HEK293 (cell line): ENCODE data around the gene OR2V1.
A peak's percentile ranks its signal among the peaks of the same experiment; 100 is the strongest.

Source experiments
- ATF2 ChIP-seq: fragments of 450-650 bp; formaldehyde crosslinking; IDR thresholded peaks from 2 replicates; pipeline ENCODE4 v1.5.1; 2016; ENCODE audit warnings: missing biosample characterization, missing genetic modification characterization, low read depth
- GFI1B ChIP-seq: fragments of 450-650 bp; formaldehyde crosslinking; IDR thresholded peaks from 2 replicates; pipeline ENCODE4 v1.5.1; 2016; ENCODE audit warnings: missing biosample characterization, missing genetic modification characterization
- IKZF3 ChIP-seq: fragments of 450-650 bp; IDR thresholded peaks from 2 replicates; pipeline ENCODE4 v1.5.0; 2018; ENCODE audit warnings: missing biosample characterization, mild to moderate bottlenecking, missing genetic modification characterization, moderate library complexity
- OSR2 ChIP-seq: fragments of 450-650 bp; formaldehyde crosslinking; IDR thresholded peaks from 2 replicates; pipeline ENCODE4 v1.5.1; 2016; ENCODE audit warnings: missing biosample characterization, missing genetic modification characterization
- OVOL3 ChIP-seq: fragments of 450-650 bp; formaldehyde crosslinking; IDR thresholded peaks from 2 replicates; pipeline ENCODE4 v1.5.1; 2016; ENCODE audit warnings: missing biosample characterization, missing genetic modification characterization
- SALL2 ChIP-seq: fragments of 450-650 bp; formaldehyde crosslinking; IDR thresholded peaks from 2 replicates; pipeline ENCODE4 v1.5.0; 2017; ENCODE audit warnings: missing biosample characterization, mild to moderate bottlenecking, missing genetic modification characterization, borderline replicate concordance
- TCF7L2 ChIP-seq: IDR thresholded peaks from 2 replicates; pipeline ENCODE4 v1.6.1; 2011; ENCODE audit warnings: low read depth, mild to moderate bottlenecking, inconsistent platforms, low read length, moderate library complexity, borderline replicate concordance
- ZNF121 ChIP-seq: fragments of 450-650 bp; formaldehyde crosslinking; IDR thresholded peaks from 2 replicates; pipeline ENCODE4 v1.5.1; 2016; ENCODE audit warnings: missing biosample characterization, missing genetic modification characterization
- ZNF157 ChIP-seq: fragments of 450-650 bp; formaldehyde crosslinking; IDR thresholded peaks from 2 replicates; pipeline ENCODE4 v1.5.1; 2016; ENCODE audit warnings: missing biosample characterization, missing genetic modification characterization
- ZNF19 ChIP-seq: fragments of 450-650 bp; formaldehyde crosslinking; IDR thresholded peaks from 2 replicates; pipeline ENCODE4; 2016; ENCODE audit warnings: missing biosample characterization, missing genetic modification characterization, low read depth
- ZNF280C ChIP-seq: fragments of 450-650 bp; formaldehyde crosslinking; IDR thresholded peaks from 2 replicates; pipeline ENCODE4 v1.5.1; 2016; ENCODE audit warnings: missing biosample characterization, missing genetic modification characterization
- ZNF324 ChIP-seq: fragments of 450-650 bp; formaldehyde crosslinking; IDR thresholded peaks from 2 replicates; pipeline ENCODE4 v1.5.1; 2016; ENCODE audit warnings: missing biosample characterization, missing genetic modification characterization
- ZNF341 ChIP-seq: fragments of 450-650 bp; formaldehyde crosslinking; IDR thresholded peaks from 2 replicates; pipeline ENCODE4; 2016; ENCODE audit warnings: low read depth, missing biosample characterization, missing genetic modification characterization
- ZNF362 ChIP-seq: fragments of 450-650 bp; formaldehyde crosslinking; IDR thresholded peaks from 2 replicates; pipeline ENCODE4 v1.5.1; 2016; ENCODE audit warnings: missing biosample characterization, missing genetic modification characterization
- ZNF488 ChIP-seq: fragments of 450-650 bp; formaldehyde crosslinking; IDR thresholded peaks from 2 replicates; pipeline ENCODE4 v1.5.1; 2016; ENCODE audit warnings: missing biosample characterization, missing genetic modification characterization
- ZNF549 ChIP-seq: fragments of 450-650 bp; IDR thresholded peaks from 2 replicates; pipeline ENCODE4 v1.5.1; 2018; ENCODE audit warnings: missing biosample characterization, missing genetic modification characterization, mild to moderate bottlenecking, inconsistent platforms, moderate library complexity
- ZNF558 ChIP-seq: fragments of 450-650 bp; formaldehyde crosslinking; IDR thresholded peaks from 2 replicates; pipeline ENCODE4 v1.5.1; 2016; ENCODE audit warnings: missing biosample characterization, missing genetic modification characterization
- ZNF561 ChIP-seq: fragments of 450-650 bp; IDR thresholded peaks from 2 replicates; pipeline ENCODE4 v1.5.1; 2018; ENCODE audit warnings: missing biosample characterization, missing genetic modification characterization, borderline replicate concordance
- ZNF596 ChIP-seq: fragments of 450-650 bp; IDR thresholded peaks from 2 replicates; pipeline ENCODE4 v1.5.0; 2018; ENCODE audit warnings: missing biosample characterization, mild to moderate bottlenecking, missing genetic modification characterization, moderate library complexity
- ZNF629 ChIP-seq: fragments of 450-650 bp; formaldehyde crosslinking; IDR thresholded peaks from 2 replicates; pipeline ENCODE4 v1.5.1; 2017; ENCODE audit warnings: missing biosample characterization, missing genetic modification characterization
- ZNF670 ChIP-seq: fragments of 450-650 bp; formaldehyde crosslinking; IDR thresholded peaks from 2 replicates; pipeline ENCODE4 v1.5.1; 2016; ENCODE audit warnings: missing biosample characterization, missing genetic modification characterization, low read depth
- ZNF776 ChIP-seq: fragments of 450-650 bp; formaldehyde crosslinking; IDR thresholded peaks from 2 replicates; pipeline ENCODE4 v1.5.0; 2017; ENCODE audit warnings: missing biosample characterization, missing genetic modification characterization, borderline replicate concordance
- ZNF777 ChIP-seq: fragments of 450-650 bp; formaldehyde crosslinking; IDR thresholded peaks from 2 replicates; pipeline ENCODE4 v1.5.1; 2017; ENCODE audit warnings: missing biosample characterization, missing genetic modification characterization, borderline replicate concordance
- ZXDB ChIP-seq: fragments of 450-650 bp; formaldehyde crosslinking; IDR thresholded peaks from 2 replicates; pipeline ENCODE4 v1.5.1; 2016; ENCODE audit warnings: missing biosample characterization, missing genetic modification characterization
- TF ChIP-seq, protein P1 (sequence below): fragments of 450-650 bp; formaldehyde crosslinking; IDR thresholded peaks from 2 replicates; pipeline ENCODE4 v1.5.1; 2016; ENCODE audit warnings: missing biosample characterization, missing genetic modification characterization
- TF ChIP-seq, protein P2 (sequence below): fragments of 450-650 bp; formaldehyde crosslinking; IDR thresholded peaks from 2 replicates; pipeline ENCODE4 v1.5.1; 2016; ENCODE audit warnings: missing biosample characterization, missing genetic modification characterization

OR2V1 gene

DNA sequence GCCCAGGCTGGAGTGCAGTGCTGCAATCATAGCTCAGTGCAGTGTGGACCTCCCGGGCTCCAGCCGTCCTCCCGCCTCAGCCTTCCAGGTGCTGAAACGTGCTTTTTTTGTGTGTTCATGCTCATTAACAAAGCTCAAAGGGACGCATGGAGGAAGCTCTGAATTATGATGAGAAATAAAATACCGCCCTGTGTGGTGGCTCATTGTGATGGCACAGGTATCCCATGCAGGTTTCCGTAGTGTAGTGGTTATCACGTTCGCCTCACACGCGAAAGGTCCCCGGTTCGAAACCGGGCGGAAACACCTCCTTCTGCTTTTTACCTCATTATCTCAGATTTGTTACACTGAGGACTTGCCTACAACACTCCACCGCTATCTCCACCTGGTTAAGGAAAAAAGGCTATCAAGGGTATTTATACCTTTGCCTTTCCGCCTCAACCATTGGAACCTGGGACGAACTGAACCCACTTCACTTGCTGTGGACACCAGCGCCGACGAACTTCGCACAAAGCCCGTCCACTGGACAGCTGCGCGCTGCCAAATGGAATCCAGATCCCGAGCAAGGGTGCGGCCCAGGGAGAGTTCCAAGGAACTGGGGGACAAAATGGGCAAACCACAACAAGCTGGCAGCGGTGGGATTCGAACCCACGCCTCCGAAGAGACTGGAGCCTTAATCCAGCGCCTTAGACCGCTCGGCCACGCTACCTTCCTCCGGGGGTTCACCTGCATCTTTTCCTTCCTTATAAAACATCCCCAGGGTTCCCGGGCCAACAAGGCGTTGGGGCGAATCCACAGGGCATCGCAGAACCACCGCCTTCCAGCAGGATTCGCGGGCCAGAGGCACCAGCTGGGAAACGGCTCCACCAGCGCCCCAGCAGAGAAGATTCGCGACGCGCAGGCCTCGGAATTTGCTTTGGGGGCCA, 42.7 kb upstream of the OR2V1 start (continued):
- TF ChIP-seq ZNF670 (tag by site-specific recombination): no peak
- TF ChIP-seq ZNF777 (tag by site-specific recombination): peak; percentile 39; the same call in 1 of the 2 replicates
- TF ChIP-seq ZNF558 (tag by site-specific recombination): peak; percentile 86
- peak; percentile 45 for TF ChIP-seq ZNF121 (tag by site-specific recombination)
- TF ChIP-seq, protein P1, sequence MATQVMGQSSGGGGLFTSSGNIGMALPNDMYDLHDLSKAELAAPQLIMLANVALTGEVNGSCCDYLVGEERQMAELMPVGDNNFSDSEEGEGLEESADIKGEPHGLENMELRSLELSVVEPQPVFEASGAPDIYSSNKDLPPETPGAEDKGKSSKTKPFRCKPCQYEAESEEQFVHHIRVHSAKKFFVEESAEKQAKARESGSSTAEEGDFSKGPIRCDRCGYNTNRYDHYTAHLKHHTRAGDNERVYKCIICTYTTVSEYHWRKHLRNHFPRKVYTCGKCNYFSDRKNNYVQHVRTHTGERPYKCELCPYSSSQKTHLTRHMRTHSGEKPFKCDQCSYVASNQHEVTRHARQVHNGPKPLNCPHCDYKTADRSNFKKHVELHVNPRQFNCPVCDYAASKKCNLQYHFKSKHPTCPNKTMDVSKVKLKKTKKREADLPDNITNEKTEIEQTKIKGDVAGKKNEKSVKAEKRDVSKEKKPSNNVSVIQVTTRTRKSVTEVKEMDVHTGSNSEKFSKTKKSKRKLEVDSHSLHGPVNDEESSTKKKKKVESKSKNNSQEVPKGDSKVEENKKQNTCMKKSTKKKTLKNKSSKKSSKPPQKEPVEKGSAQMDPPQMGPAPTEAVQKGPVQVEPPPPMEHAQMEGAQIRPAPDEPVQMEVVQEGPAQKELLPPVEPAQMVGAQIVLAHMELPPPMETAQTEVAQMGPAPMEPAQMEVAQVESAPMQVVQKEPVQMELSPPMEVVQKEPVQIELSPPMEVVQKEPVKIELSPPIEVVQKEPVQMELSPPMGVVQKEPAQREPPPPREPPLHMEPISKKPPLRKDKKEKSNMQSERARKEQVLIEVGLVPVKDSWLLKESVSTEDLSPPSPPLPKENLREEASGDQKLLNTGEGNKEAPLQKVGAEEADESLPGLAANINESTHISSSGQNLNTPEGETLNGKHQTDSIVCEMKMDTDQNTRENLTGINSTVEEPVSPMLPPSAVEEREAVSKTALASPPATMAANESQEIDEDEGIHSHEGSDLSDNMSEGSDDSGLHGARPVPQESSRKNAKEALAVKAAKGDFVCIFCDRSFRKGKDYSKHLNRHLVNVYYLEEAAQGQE: peak; percentile 86; the same call in 1 of the 2 replicates
- peak; percentile 86 for TF ChIP-seq ZXDB (tag by site-specific recombination)
- peak; percentile 99 for TF ChIP-seq ZNF561 (tag by site-specific recombination)
- no peak for TF ChIP-seq ZNF776 (tag by site-specific recombination)
- TF ChIP-seq TCF7L2: peak; percentile 43; the same call in 1 of the 2 replicates
- no peak; the same call in 1 of the 2 replicates for TF ChIP-seq OSR2 (tag by site-specific recombination)
- no peak for TF ChIP-seq SALL2 (tag by site-specific recombination)
- TF ChIP-seq OVOL3 (tag by site-specific recombination): peak; percentile 72
- peak; percentile 94 for TF ChIP-seq ZNF629 (tag by site-specific recombination)
- peak; percentile 89 for TF ChIP-seq ZNF324 (tag by site-specific recombination)
- no peak for TF ChIP-seq ZNF341 (tag by site-specific recombination)
- TF ChIP-seq ZNF596 (tag by site-specific recombination): peak; percentile 13; the same call in 1 of the 2 replicates
- no peak for TF ChIP-seq ZNF157
- peak; percentile 52 for TF ChIP-seq GFI1B (tag by site-specific recombination)
- TF ChIP-seq IKZF3 (tag by site-specific recombination): peak; percentile 99
- TF ChIP-seq ZNF488 (tag by site-specific recombination): no peak
- TF ChIP-seq, protein P2, sequence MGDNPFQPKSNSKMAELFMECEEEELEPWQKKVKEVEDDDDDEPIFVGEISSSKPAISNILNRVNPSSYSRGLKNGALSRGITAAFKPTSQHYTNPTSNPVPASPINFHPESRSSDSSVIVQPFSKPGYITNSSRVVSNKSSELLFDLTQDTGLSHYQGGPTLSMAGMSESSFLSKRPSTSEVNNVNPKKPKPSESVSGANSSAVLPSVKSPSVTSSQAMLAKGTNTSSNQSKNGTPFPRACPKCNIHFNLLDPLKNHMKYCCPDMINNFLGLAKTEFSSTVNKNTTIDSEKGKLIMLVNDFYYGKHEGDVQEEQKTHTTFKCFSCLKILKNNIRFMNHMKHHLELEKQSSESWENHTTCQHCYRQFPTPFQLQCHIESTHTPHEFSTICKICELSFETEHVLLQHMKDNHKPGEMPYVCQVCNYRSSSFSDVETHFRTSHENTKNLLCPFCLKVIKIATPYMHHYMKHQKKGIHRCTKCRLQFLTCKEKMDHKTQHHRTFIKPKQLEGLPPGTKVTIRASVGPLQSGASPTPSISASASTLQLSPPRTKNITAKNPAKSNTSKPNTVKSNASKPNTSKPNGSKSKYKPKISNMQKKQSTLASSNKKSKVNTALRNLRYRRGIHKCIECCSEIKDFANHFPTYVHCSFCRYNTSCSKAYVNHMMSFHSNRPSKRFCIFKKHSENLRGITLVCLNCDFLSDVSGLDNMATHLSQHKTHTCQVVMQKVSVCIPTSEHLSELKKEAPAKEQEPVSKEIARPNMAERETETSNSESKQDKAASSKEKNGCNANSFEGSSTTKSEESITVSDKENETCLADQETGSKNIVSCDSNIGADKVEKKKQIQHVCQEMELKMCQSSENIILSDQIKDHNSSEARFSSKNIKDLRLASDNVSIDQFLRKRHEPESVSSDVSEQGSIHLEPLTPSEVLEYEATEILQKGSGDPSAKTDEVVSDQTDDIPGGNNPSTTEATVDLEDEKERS (tag by site-specific recombination): peak; percentile 72; the same call in 1 of the 2 replicates
- no peak for TF ChIP-seq ATF2 (tag by site-specific recombination)
- peak; percentile 82 for TF ChIP-seq ZNF549 (tag by site-specific recombination)
- no peak for TF ChIP-seq ZNF19 (tag by site-specific recombination)
- no peak for TF ChIP-seq ZNF280C
- TF ChIP-seq ZNF362 (tag by site-specific recombination): peak; percentile 93
